ENCODE measurements around the gene BIRC3. TPM values are rescaled to one million over a fixed set of nuclear protein-coding genes. Genes with fewer than 3 reads are reported as not detected.

Gene BIRC3
- polyA plus RNA-seq, 1 donor (not counting 4 experiments of a cell fraction or from before 2014, with no cell fraction given) = 2.1 TPM

GRCh38 chr11:102387043-102387781 lies 69.9 kb downstream of the BIRC3 start:
- Histone ChIP-seq H3K9ac (ENCODE audit: control insufficient read depth, extremely low read depth, insufficient read depth, low read length) (no peak overlapping the region), H3K9me3 (ENCODE audit: control insufficient read depth, low read depth, low read length) (no peaks in the 10 kb centered on the region), H4K20me1 (ENCODE audit: control insufficient read depth, extremely low read depth, insufficient read depth, low read length) (peaks cover 3% of the 10 kb centered on the region), H3K4me2 (ENCODE audit: control insufficient read depth, extremely low read depth, insufficient read depth, low read depth, low read length) (no peak overlapping the region), H3K36me3 (ENCODE audit: control insufficient read depth in 2 of 2, extremely low read depth in 1 of 2, insufficient read depth in 2 of 2, low read length in 2 of 2) (peaks cover 15 to 25% of the 10 kb centered on the region in 2 experiments), H3K79me2 (ENCODE audit: control insufficient read depth, insufficient read depth, low read length) (peaks cover 8% of the 10 kb centered on the region), H3K4me1 (ENCODE audit: control insufficient read depth, extremely low read depth, insufficient read depth, low read length) (no peaks in the 10 kb centered on the region), H3K27me3 (ENCODE audit: control insufficient read depth, extremely low read depth, insufficient read depth, low read length) (no peaks in the 10 kb centered on the region), H3K27ac (ENCODE audit: control insufficient read depth, insufficient read depth, low read length) (no peak overlapping the region), H3K9me1 (ENCODE audit: control insufficient read depth, extremely low read depth, insufficient read depth, low read length) (no peaks in the 10 kb centered on the region), H3K4me3 (ENCODE audit: control insufficient read depth in 2 of 3, extremely low read depth in 1 of 3, insufficient read depth in 2 of 3, low read depth in 1 of 3, low read length in 3 of 3) (no peak overlapping the region), H2AFZ (ENCODE audit: control insufficient read depth, low read length) (no peak overlapping the region)
- DNase-seq (ENCODE audit: low read depth, low spot score) (no peak), FAIRE-seq (no peak)
- dilution Hi-C loops (cut with MboI; ENCODE audit: extremely low pct_ligation_motif_present, low sequenced_read_pairs) = no loop called here
- TF ChIP-seq EZH2 (IDR thresholded peaks at IDR 0.05; ENCODE audit: low read length) = no peak
- no peak for TF ChIP-seq CTCF (optimal IDR thresholded peaks at IDR 0.05 in 1 of 3, IDR thresholded peaks at IDR 0.05 in 1 of 3, conservative IDR thresholded peaks at IDR 0.05 in 1 of 3; ENCODE audit: extremely low read depth in 1 of 3, insufficient read depth in 2 of 3, low read length in 3 of 3)

Small RNA genes within 50 kb of the gene (small RNA-seq; reads per million reads assigned to genes)
- gene AP000942.3 (ENCODE audit: insufficient read length in 3 of 3, low read depth in 3 of 3, low replicate concordance in 1 of 3) (0 to 0.13 (median 0) reads per million in 3 experiments), gene AP000942.4 (ENCODE audit: insufficient read length in 3 of 3, low read depth in 3 of 3, low replicate concordance in 1 of 3) (0 reads per million in 3 experiments), gene RNU6-952P (ENCODE audit: insufficient read length in 3 of 3, low read depth in 3 of 3, low replicate concordance in 1 of 3) (0 reads per million in 3 experiments)

Other genes starting within 250 kb of the BIRC3 start
- 89.8 to 125 TPM (median 105 TPM) in 3 replicates for gene YAP1, start 207.0 kb upstream of the BIRC3 start, polyA plus RNA-seq
- 31.0 to 53.8 TPM (median 53.3 TPM) in 3 replicates for gene BIRC2, start 29.7 kb downstream of the BIRC3 start, polyA plus RNA-seq
- gene TMEM123, start 135.3 kb downstream of the BIRC3 start, polyA plus RNA-seq = 230 to 408 TPM (median 307 TPM) in 3 replicates
- gene MMP7, start 213.3 kb downstream of the BIRC3 start, polyA plus RNA-seq = 0.61 to 2.2 TPM (median 0.81 TPM) in 3 replicates

Measured in keratinocyte (primary cell).